Breast epithelium (tissue), 4 donors: ENCODE data around the gene HJURP. TPM values are rescaled to one million over a fixed set of nuclear protein-coding genes. Genes with fewer than 3 reads are reported as not detected.

ENCODE experiments used
- DNase-seq, 2 donors: peaks; one replicate each; pipeline ENCODE4 v3.0.0-alpha.2; 2019; ENCODE audit warnings: low spot score in 2 of 2
- H3K27ac ChIP-seq, 2 donors: fragments of 200-600 bp; sonication (generic) in 1 of 2; one replicate each; pipeline ENCODE4 v1.5.1; 2016 to 2019; ENCODE audit warnings: mild to moderate bottlenecking in 1 of 2
- H3K27me3 ChIP-seq, 2 donors: fragments of 200-600 bp; sonication (generic) in 1 of 2; one replicate each; pipeline versions ENCODE4 v1.5.1 to v1.6.0; 2017 to 2019; ENCODE audit warnings: control low read depth in 1 of 2, mild to moderate bottlenecking in 1 of 2
- H3K36me3 ChIP-seq: fragments of 200-600 bp; one replicate; pipeline ENCODE4 v1.5.1; 2019
- H3K4me1 ChIP-seq, 2 donors: fragments of 200-600 bp; sonication (generic); one replicate each; pipeline ENCODE4 v1.5.1; 2016 to 2019; ENCODE audit warnings: control low read depth in 1 of 2
- H3K4me3 ChIP-seq, 3 donors: fragments of 200-600 bp; sonication (generic); 1 replicate in 2 of 3; 2 replicates in 1 of 3; pipeline ENCODE4 v1.5.1; 2016 to 2019; ENCODE audit warnings: mild to moderate bottlenecking in 3 of 3, moderate library complexity in 2 of 3
- H3K9me3 ChIP-seq, 2 donors: fragments of 200-600 bp; sonication (generic) in 1 of 2; one replicate each; pipeline ENCODE4 v1.5.1; 2016 to 2019; ENCODE audit warnings: control low read depth in 1 of 2
- POLR2A ChIP-seq: fragments of 450-650 bp; IDR thresholded peaks from one replicate; pipeline ENCODE4 v1.6.1; 2016; ENCODE audit warnings: antibody characterized with exemption, mild to moderate bottlenecking, moderate library complexity
- POLR2AphosphoS5 ChIP-seq, 3 donors: sonication (generic); formaldehyde crosslinking; IDR thresholded peaks; one replicate each; pipeline ENCODE4 v1.6.1; 2017; ENCODE audit warnings: antibody characterized with exemption in 3 of 3
- intact Hi-C: fragments of 100-400 bp; cut with DNase I; formaldehyde crosslinking; loops from one replicate; pipeline ENCODE4 v1.15.1; 2023; ENCODE audit warnings: low total_unique reads
- total RNA-seq, 3 donors: library from RNA; depleted of rRNA; stranded (reverse); fragments of >200 nt; gene quantifications; one replicate each; pipeline ENCODE4 v1.1.0, GENCODE V29; 2016
- TF ChIP-seq, protein P1 (sequence below), 3 donors: fragments of 450-650 bp; IDR thresholded peaks; one replicate each; pipeline ENCODE4 v1.5.1; 2016 to 2017; ENCODE audit warnings: antibody characterized with exemption in 3 of 3, mild to moderate bottlenecking in 3 of 3, moderate library complexity in 3 of 3

Gene HJURP
- total RNA-seq, 3 donors from 2014 or later = 0.33 to 3.0 TPM; not detected in 1

DNA sequence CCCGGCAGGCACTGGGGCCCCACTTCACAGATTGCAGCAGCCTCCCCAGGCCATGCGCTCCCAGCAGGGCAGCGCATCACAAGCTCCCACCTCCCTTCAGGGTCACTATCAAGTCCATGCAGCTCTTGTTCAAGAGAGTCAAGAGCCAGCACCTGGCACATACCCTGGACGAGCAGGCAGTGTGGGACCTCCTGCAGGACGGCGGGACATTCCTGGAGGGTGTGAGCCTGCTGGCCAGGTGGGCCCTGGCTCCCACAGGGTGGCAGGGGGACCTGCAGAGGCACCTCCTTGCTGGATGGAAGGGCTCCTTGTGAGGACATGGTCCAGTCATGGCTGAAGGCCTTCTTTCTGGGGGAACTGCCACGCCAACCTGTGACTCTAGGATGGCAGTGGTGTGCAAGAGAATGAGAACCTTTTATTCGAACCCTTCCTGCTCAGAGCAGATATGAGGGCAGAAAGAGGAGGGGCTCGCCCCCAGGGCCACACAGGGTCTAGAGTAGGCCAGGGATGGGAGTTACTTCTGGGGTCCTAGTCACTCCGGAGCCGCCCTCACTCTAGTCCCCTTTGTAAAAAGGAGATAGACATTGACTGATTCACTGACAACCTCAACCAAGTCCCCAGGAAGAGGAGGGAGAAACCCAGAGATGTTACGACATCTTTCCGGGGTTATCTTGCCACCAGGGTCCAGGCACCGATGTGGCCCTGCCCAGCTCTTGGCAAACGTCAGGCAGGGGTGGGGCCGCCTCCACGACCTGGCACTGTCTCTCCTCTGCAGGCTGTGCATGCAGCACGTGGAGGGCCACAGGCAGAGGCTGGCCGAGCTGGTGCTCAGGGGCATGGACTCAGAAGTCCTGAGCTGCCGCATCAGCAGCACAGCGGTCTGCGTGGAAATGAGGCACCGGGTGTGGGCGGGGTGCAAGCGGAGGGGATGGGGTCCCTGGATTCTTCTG, 31.3 kb downstream of the HJURP start:
- TF ChIP-seq POLR2AphosphoS5 (IDR thresholded peaks at IDR 0.05) = no peak
- TF ChIP-seq, protein P1, sequence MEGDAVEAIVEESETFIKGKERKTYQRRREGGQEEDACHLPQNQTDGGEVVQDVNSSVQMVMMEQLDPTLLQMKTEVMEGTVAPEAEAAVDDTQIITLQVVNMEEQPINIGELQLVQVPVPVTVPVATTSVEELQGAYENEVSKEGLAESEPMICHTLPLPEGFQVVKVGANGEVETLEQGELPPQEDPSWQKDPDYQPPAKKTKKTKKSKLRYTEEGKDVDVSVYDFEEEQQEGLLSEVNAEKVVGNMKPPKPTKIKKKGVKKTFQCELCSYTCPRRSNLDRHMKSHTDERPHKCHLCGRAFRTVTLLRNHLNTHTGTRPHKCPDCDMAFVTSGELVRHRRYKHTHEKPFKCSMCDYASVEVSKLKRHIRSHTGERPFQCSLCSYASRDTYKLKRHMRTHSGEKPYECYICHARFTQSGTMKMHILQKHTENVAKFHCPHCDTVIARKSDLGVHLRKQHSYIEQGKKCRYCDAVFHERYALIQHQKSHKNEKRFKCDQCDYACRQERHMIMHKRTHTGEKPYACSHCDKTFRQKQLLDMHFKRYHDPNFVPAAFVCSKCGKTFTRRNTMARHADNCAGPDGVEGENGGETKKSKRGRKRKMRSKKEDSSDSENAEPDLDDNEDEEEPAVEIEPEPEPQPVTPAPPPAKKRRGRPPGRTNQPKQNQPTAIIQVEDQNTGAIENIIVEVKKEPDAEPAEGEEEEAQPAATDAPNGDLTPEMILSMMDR (IDR thresholded peaks at IDR 0.05) = no peak
- no peak for TF ChIP-seq POLR2A
- Histone ChIP-seq H3K4me3 (no peak overlapping the region), H3K27me3 (no peaks in the 10 kb centered on the region), H3K9me3 (no peaks in the 10 kb centered on the region), H3K4me1 (no peaks in the 10 kb centered on the region), H3K27ac (no peak overlapping the region), H3K36me3 (no peaks in the 10 kb centered on the region)
- intact Hi-C loops = no loop called here
- no peak for DNase-seq

DNA sequence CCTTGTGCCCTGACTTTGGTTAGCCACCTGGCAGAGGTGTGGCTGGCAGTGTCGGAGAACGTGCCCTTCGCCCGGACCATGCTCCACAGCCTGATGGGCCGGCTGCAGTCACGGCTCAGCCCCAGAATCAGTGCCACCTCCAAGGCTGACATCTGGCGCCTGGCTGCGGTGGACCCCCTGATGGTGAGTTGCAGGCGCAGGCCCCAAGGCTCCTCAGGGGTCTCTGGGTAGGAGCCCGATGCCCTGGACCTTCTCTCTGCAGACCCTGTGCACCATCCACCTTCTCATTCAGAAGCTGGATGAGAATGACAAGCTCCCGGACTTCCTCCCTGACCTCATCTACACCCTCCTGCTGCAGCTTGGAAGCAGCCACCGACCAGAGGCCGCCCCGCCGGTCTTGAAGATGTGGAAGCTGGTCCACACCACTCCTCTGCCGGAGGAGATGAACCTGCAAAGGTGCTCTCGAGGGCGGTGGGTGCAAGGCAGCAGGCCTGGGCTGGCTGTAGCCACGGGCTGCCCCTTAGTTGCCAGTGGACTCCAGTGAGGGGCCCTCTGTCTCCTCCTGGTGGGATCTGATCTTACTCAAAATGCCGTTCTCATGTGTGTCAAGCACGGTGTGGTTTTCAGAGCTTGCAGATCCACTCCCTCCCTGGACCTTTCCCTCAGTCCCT, 32.1 kb downstream of the HJURP start:
- Histone ChIP-seq H3K4me1 (no peaks in the 10 kb centered on the region), H3K9me3 (no peaks in the 10 kb centered on the region), H3K36me3 (no peaks in the 10 kb centered on the region), H3K27ac (no peak overlapping the region), H3K4me3 (no peak overlapping the region), H3K27me3 (no peaks in the 10 kb centered on the region)
- intact Hi-C loops = no loop called here
- DNase-seq = no peak
- no peak for TF ChIP-seq POLR2AphosphoS5 (IDR thresholded peaks at IDR 0.05)

DNA sequence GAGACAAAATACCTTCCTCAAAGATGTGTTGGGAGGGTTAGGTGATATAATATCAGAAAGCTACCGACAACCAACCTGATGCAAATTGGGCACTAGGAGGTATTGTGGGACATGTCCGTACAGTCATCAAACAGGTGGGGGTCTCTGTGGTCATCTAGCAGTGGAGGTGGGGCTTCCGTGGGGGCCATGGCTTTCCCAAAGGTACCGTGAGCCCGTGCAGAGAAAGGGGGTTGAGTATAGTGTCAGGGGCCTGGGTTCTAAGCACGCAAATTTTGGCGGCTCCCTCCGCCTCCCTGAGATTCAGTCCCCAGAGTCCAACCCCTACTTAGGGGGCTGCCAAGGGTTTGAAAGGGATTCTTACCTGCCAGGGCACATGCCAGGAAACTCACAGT, 32.6 kb downstream of the HJURP start:
- intact Hi-C loops = no loop called here
- H3K27ac ChIP-seq = no peak overlapping the region
- no peaks in the 10 kb centered on the region for H3K9me3 ChIP-seq
- H3K27me3 ChIP-seq = no peaks in the 10 kb centered on the region
- no peak for DNase-seq
- H3K36me3 ChIP-seq = no peaks in the 10 kb centered on the region
- TF ChIP-seq POLR2A (no peak), POLR2AphosphoS5 (IDR thresholded peaks at IDR 0.05) (no peak)
- TF ChIP-seq, protein P1 (IDR thresholded peaks at IDR 0.05) = no peak
- no peak overlapping the region for H3K4me3 ChIP-seq
- no peaks in the 10 kb centered on the region for H3K4me1 ChIP-seq

DNA sequence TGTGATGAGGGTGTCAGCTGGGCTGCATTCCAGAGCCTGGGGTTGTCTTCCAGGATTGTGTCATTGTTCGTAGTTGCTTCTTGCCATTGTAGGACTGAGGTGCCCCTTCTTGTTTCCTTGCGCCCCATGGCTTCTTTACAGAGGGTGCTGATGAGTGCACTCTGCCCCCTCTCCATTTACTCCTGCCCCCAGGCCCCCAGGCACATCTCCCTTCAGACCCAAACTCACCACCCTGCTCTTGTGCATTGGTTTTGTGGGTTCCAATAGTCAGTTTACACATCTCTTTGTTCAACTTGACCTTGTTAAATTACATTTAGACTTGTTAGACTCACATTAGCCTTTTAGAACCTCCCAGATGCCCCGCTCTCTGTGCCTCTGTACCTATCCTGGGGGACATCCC, 33.1 kb downstream of the HJURP start:
- Histone ChIP-seq H3K4me1 (no peaks in the 10 kb centered on the region), H3K36me3 (no peaks in the 10 kb centered on the region), H3K27ac (no peak overlapping the region), H3K4me3 (no peak overlapping the region), H3K27me3 (no peaks in the 10 kb centered on the region), H3K9me3 (no peaks in the 10 kb centered on the region)
- TF ChIP-seq POLR2AphosphoS5 (IDR thresholded peaks at IDR 0.05) (no peak), POLR2A (no peak)
- TF ChIP-seq, protein P1 (IDR thresholded peaks at IDR 0.05) = no peak
- DNase-seq = no peak
- intact Hi-C loops = no loop called here

DNA sequence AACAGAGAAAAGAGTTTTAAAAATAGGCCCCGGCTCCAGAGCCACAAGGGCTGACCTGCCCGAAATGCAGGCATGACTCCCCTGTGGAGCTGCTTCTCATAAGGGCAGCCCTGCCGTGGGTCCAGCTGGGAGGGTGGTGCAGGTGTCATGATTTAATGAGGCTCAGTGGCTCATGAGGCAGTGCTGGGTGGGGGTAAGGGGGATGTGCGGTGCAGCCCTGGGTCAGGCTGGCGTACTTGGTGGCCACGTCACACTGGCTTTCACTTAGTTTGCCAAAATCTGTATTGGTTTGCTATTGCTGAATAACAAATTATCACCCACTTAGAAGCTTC, 33.6 kb downstream of the HJURP start:
- Histone ChIP-seq H3K9me3 (no peaks in the 10 kb centered on the region), H3K27ac (no peak overlapping the region), H3K27me3 (no peaks in the 10 kb centered on the region), H3K4me1 (no peaks in the 10 kb centered on the region), H3K4me3 (no peak overlapping the region), H3K36me3 (no peaks in the 10 kb centered on the region)
- TF ChIP-seq, protein P1 (IDR thresholded peaks at IDR 0.05) = no peak
- TF ChIP-seq POLR2A (no peak), POLR2AphosphoS5 (IDR thresholded peaks at IDR 0.05) (no peak)
- DNase-seq = no peak
- intact Hi-C loops = no loop called here
